Thyroid gland (tissue), 4 donors: ENCODE data around the gene LCN12.

Experiments
- POLR2A ChIP-seq, 2 donors: fragments of 450-650 bp; IDR thresholded peaks; one replicate each; pipeline ENCODE4 v1.6.1; 2017; ENCODE audit warnings: antibody characterized with exemption in 2 of 2, mild to moderate bottlenecking in 2 of 2, moderate library complexity in 1 of 2
- TF ChIP-seq, protein P1 (sequence below), 6 experiments: fragments of 200-600 bp in 3 of 6; fragments of 450-650 bp in 3 of 6; sonication (generic) in 3 of 6; IDR thresholded peaks; one replicate each; pipeline ENCODE4 v1.5.1; 2016 to 2019; ENCODE audit warnings: antibody characterized with exemption in 6 of 6, mild to moderate bottlenecking in 2 of 6, inconsistent platforms in 1 of 6, moderate library complexity in 1 of 6

DNA sequence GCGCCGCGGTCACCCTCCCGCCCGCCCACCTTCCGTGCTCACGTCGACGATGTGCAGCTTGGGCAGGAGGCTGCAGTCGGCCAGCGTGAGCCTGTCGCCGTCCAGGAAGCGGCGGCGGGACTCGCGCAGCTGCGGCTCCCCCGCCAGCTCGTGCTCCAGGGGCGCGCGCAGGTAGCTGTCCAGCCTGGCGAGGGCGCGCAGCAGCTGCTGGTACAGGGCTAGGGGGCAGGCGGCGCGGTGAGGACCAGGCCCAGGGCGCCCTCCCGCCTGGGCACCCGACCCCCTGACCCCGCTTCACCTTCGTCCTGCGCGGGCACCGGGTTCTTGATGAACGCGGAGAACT, 42.8 kb downstream of the LCN12 start:
- TF ChIP-seq POLR2A (IDR thresholded peaks at IDR 0.05), result no peak
- TF ChIP-seq, protein P1, sequence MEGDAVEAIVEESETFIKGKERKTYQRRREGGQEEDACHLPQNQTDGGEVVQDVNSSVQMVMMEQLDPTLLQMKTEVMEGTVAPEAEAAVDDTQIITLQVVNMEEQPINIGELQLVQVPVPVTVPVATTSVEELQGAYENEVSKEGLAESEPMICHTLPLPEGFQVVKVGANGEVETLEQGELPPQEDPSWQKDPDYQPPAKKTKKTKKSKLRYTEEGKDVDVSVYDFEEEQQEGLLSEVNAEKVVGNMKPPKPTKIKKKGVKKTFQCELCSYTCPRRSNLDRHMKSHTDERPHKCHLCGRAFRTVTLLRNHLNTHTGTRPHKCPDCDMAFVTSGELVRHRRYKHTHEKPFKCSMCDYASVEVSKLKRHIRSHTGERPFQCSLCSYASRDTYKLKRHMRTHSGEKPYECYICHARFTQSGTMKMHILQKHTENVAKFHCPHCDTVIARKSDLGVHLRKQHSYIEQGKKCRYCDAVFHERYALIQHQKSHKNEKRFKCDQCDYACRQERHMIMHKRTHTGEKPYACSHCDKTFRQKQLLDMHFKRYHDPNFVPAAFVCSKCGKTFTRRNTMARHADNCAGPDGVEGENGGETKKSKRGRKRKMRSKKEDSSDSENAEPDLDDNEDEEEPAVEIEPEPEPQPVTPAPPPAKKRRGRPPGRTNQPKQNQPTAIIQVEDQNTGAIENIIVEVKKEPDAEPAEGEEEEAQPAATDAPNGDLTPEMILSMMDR (IDR thresholded peaks at IDR 0.05), result no peak
